ENCODE results near the gene DLG2. TPM values are rescaled to one million over a fixed set of nuclear protein-coding genes. Genes with fewer than 3 reads are reported as not detected.

The DLG2 gene
- total RNA-seq, 1 experiment from 2014 or later = 17.5 TPM

GRCh38 chr11:84950569-84951270, 676.4 kb downstream of the DLG2 start:
- peaks cover 11% of the 10 kb centered on the region for H3K9me3 Mint-ChIP-seq
- CTCF ChIA-PET = no interaction called here
- TF ChIP-seq ZNF232 (CRISPR knock-in tag; IDR thresholded peaks at IDR 0.05) = no peak
- peaks cover 3% of the 10 kb centered on the region; the same call in 1 of the 2 replicates for H3K36me3 Mint-ChIP-seq
- peaks cover 27% of the 10 kb centered on the region for H3K4me1 Mint-ChIP-seq
- POLR2A ChIA-PET = no interaction called here
- no peak overlapping the region for H3K4me3 Mint-ChIP-seq
- no peak for ATAC-seq
- H3K27me3 Mint-ChIP-seq (ENCODE audit: low read depth) = no peaks in the 10 kb centered on the region
- DNase-seq (ENCODE audit: low spot score) = no peak
- no peak overlapping the region for H3K27ac Mint-ChIP-seq

GRCh38 chr11:84947970-84948580, 679.1 kb downstream of the DLG2 start:
- peak overlapping the region; percentile 82 for H3K27ac Mint-ChIP-seq
- H3K36me3 Mint-ChIP-seq = peaks cover 7% of the 10 kb centered on the region
- ChIA-PET CTCF (interaction anchor here (0.9 kb wide), 1 partner anchor 167 kb away, joined by 4 read pairs; no protein-coding TSS in a partner anchor), POLR2A (no interaction called here)
- TF ChIP-seq ATF2 (CRISPR knock-in tag; IDR thresholded peaks at IDR 0.05; ENCODE audit: borderline replicate concordance, low read depth) = no peak
- TF ChIP-seq FOXP1 (CRISPR knock-in tag; IDR thresholded peaks at IDR 0.05; ENCODE audit: borderline replicate concordance) = no peak
- TF ChIP-seq, protein P1, sequence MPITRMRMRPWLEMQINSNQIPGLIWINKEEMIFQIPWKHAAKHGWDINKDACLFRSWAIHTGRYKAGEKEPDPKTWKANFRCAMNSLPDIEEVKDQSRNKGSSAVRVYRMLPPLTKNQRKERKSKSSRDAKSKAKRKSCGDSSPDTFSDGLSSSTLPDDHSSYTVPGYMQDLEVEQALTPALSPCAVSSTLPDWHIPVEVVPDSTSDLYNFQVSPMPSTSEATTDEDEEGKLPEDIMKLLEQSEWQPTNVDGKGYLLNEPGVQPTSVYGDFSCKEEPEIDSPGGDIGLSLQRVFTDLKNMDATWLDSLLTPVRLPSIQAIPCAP (CRISPR knock-in tag; IDR thresholded peaks at IDR 0.05) = no peak
- no peak for TF ChIP-seq E2F5 (CRISPR knock-in tag; IDR thresholded peaks at IDR 0.05)
- no peak for TF ChIP-seq ARID4B (CRISPR knock-in tag; IDR thresholded peaks at IDR 0.05; ENCODE audit: borderline replicate concordance)
- TF ChIP-seq GABPB1 (CRISPR knock-in tag; IDR thresholded peaks at IDR 0.05) = no peak
- no peak for TF ChIP-seq NR2C2 (CRISPR knock-in tag; IDR thresholded peaks at IDR 0.05)
- TF ChIP-seq ZNF219 (CRISPR knock-in tag; IDR thresholded peaks at IDR 0.05; ENCODE audit: borderline replicate concordance) = no peak
- no peak for TF ChIP-seq ZNF416 (CRISPR knock-in tag; IDR thresholded peaks at IDR 0.05)
- TF ChIP-seq TP53 (CRISPR knock-in tag; IDR thresholded peaks at IDR 0.05) = no peak
- peaks cover 27% of the 10 kb centered on the region for H3K4me1 Mint-ChIP-seq
- no peak overlapping the region for H3K4me3 Mint-ChIP-seq
- ATAC-seq (peak; percentile 56), DNase-seq (ENCODE audit: low spot score) (peak; percentile 28)
- H3K9me3 Mint-ChIP-seq = peaks cover 23% of the 10 kb centered on the region
- no peaks in the 10 kb centered on the region for H3K27me3 Mint-ChIP-seq (ENCODE audit: low read depth)

GRCh38 chr11:84947070-84947469, 680.1 kb downstream of the DLG2 start:
- Mint-ChIP-seq H3K4me1 (peaks cover 27% of the 10 kb centered on the region), H3K36me3 (peaks cover 7% of the 10 kb centered on the region), H3K27ac (no peak overlapping the region), H3K27me3 (ENCODE audit: low read depth) (no peaks in the 10 kb centered on the region), H3K9me3 (peaks cover 23% of the 10 kb centered on the region), H3K4me3 (no peak overlapping the region)
- 0 out of 2 replicates have a peak, but pooled peaks have one; percentile 22 for TF ChIP-seq CTCF (IDR thresholded peaks at IDR 0.05)
- no peak for TF ChIP-seq ZNF423 (CRISPR knock-in tag; IDR thresholded peaks at IDR 0.05)
- no peak for TF ChIP-seq JAZF1 (CRISPR knock-in tag; IDR thresholded peaks at IDR 0.05)
- TF ChIP-seq ZNF416 (CRISPR knock-in tag; IDR thresholded peaks at IDR 0.05) = no peak
- POLR2A ChIA-PET = interaction anchor here (0.5 kb wide), 1 partner anchor 702 kb away, joined by 7 read pairs; no protein-coding TSS in a partner anchor
- CTCF ChIA-PET = no interaction called here
- DNase-seq (ENCODE audit: low spot score) (no peak), ATAC-seq (peak; percentile 52; the same call in 1 of the 2 replicates)

Data from WTC11 (cell line).